IMR-90 (cell line): ENCODE data around the gene SHC4. TPM values are rescaled to one million over a fixed set of nuclear protein-coding genes. Genes with fewer than 3 reads are reported as not detected.

Experiments
- ATAC-seq: fragments of 200-7000 bp; cut with Tn5 transposase; 2 replicates; pipeline ENCODE4 v1.9.1; 2020; ENCODE audit warnings: low read depth, mild to moderate bottlenecking, moderate library complexity
- BruUV-seq: library from RNA; stranded (reverse); fragments of 400-500 nt; replicated peaks from 2 replicates; lab custom pipeline; 2021; lab: Mats Ljungman, UMichigan
- CTCF ChIA-PET: fragments of 300-600 bp; formaldehyde crosslinking; extraction: SDS; loops from one replicate; lab custom pipeline; 2021; ENCODE audit warnings: antibody characterized with exemption; lab: Yijun Ruan, JAX
- POLR2A ChIA-PET: fragments of 300-600 bp; sonication (Branson Sonifier 250); formaldehyde crosslinking; loops from one replicate; lab custom pipeline; 2022; ENCODE audit warnings: antibody characterized with exemption; ENCODE audit not compliant: unreplicated experiment; lab: Charles Lee
- DNase-seq: peaks from one replicate; pipeline ENCODE4 v3.0.0; 2013
- H2AFZ ChIP-seq: replicated peaks from 2 replicates; pipeline ENCODE3; 2013; ENCODE audit warnings: low read length, mild to moderate bottlenecking; ENCODE audit not compliant: poor library complexity
- H2AK5ac ChIP-seq: 2 replicates; pipeline ENCODE4 v1.6.1; 2013; ENCODE audit warnings: low read depth, low read length, inconsistent platforms
- H2AK9ac ChIP-seq: replicated peaks from 2 replicates; pipeline ENCODE3; 2013; ENCODE audit warnings: mild to moderate bottlenecking, low read depth, low read length, moderate library complexity; ENCODE audit not compliant: poor library complexity
- H2BK120ac ChIP-seq: 2 replicates; pipeline ENCODE4 v1.6.1; 2013; ENCODE audit warnings: low read depth, low read length, inconsistent platforms
- H2BK15ac ChIP-seq: 3 replicates; pipeline ENCODE4 v1.6.1; 2013; ENCODE audit warnings: low read depth, low read length, inconsistent platforms
- H2BK20ac ChIP-seq: 2 replicates; pipeline ENCODE4 v1.6.1; 2013; ENCODE audit warnings: low read depth, mild to moderate bottlenecking, inconsistent platforms, low read length, moderate library complexity
- H2BK5ac ChIP-seq: 2 replicates; pipeline ENCODE4 v1.6.1; 2013; ENCODE audit warnings: mild to moderate bottlenecking, low read depth, low read length, inconsistent platforms; ENCODE audit not compliant: poor library complexity, severe bottlenecking
- H3K14ac ChIP-seq: replicated peaks from 2 replicates; pipeline ENCODE4 v1.6.1; 2013; ENCODE audit warnings: low read depth, low read length, inconsistent platforms
- H3K18ac ChIP-seq: 2 replicates; pipeline ENCODE4 v1.6.1; 2013; ENCODE audit warnings: low read depth, low read length, control low read depth
- H3K23ac ChIP-seq: 2 replicates; pipeline ENCODE4 v1.6.1; 2013; ENCODE audit warnings: low read depth, low read length, inconsistent platforms
- H3K27ac ChIP-seq: 2 replicates; pipeline ENCODE4 v1.5.1; 2013; ENCODE audit warnings: mild to moderate bottlenecking, control low read depth, low read length; ENCODE audit not compliant: insufficient read depth
- H3K27me3 ChIP-seq: 2 replicates; pipeline ENCODE4 v1.6.1; 2013; ENCODE audit warnings: low read length; ENCODE audit not compliant: control insufficient read depth, insufficient read depth
- H3K36me3 ChIP-seq: 2 replicates; pipeline ENCODE4 v1.6.1; 2013; ENCODE audit warnings: low read length, mixed read lengths; ENCODE audit not compliant: control insufficient read depth, insufficient read depth
- H3K4ac ChIP-seq: 2 replicates; pipeline ENCODE4 v1.6.1; 2013; ENCODE audit warnings: low read depth, low read length, inconsistent platforms
- H3K4me1 ChIP-seq: 2 replicates; pipeline ENCODE4 v1.6.1; 2013; ENCODE audit warnings: low read length, mixed read lengths; ENCODE audit not compliant: control insufficient read depth, insufficient read depth
- H3K4me2 ChIP-seq: 2 replicates; pipeline ENCODE4 v1.6.1; 2013; ENCODE audit warnings: low read depth, mild to moderate bottlenecking, control low read depth, low read length, moderate library complexity
- H3K4me3 ChIP-seq: 2 replicates; pipeline ENCODE4 v1.5.1; 2013; ENCODE audit warnings: low read depth, mild to moderate bottlenecking, control low read depth, low read length, moderate library complexity; ENCODE audit not compliant: insufficient read depth
- H3K56ac ChIP-seq: 2 replicates; pipeline ENCODE4 v1.6.1; 2013; ENCODE audit warnings: low read length, inconsistent platforms; ENCODE audit not compliant: insufficient read depth; ENCODE audit errors: extremely low read depth
- H3K79me1 ChIP-seq, 2 experiments: 2 replicates each; pipeline ENCODE4 v1.6.1; 2013; ENCODE audit warnings: low read length in 2 of 2, inconsistent platforms in 1 of 2, low read depth in 1 of 2
- H3K9ac ChIP-seq: 2 replicates; pipeline ENCODE4 v1.6.1; 2013; ENCODE audit warnings: low read depth, low read length, control low read depth
- H3K9me1 ChIP-seq: 2 replicates; pipeline ENCODE4 v1.6.1; 2013; ENCODE audit warnings: low read length, inconsistent platforms; ENCODE audit not compliant: insufficient read depth
- H3K9me3 ChIP-seq: 2 replicates; pipeline ENCODE4 v1.6.1; 2013; ENCODE audit warnings: low read length; ENCODE audit not compliant: control insufficient read depth, insufficient read depth
- H4K20me1 ChIP-seq: 2 replicates; pipeline ENCODE4 v1.6.1; 2013; ENCODE audit warnings: low read length, inconsistent platforms; ENCODE audit not compliant: insufficient read depth
- H4K5ac ChIP-seq: 2 replicates; pipeline ENCODE4 v1.6.1; 2013; ENCODE audit warnings: mild to moderate bottlenecking, low read depth, low read length, control low read depth
- H4K8ac ChIP-seq, 2 experiments: 2 replicates each; pipeline ENCODE4 v1.6.1; 2013; ENCODE audit warnings: low read depth in 2 of 2, low read length in 2 of 2, control low read depth in 1 of 2, inconsistent platforms in 1 of 2
- H4K91ac ChIP-seq: 2 replicates; pipeline ENCODE4 v1.6.1; 2013; ENCODE audit warnings: low read depth, low read length, inconsistent platforms; ENCODE audit not compliant: insufficient read depth
- BHLHE40 ChIP-seq: fragments of 150-350 bp; IDR thresholded peaks from 2 replicates; pipeline ENCODE4 v1.6.1; 2016; ENCODE audit warnings: mild to moderate bottlenecking, low read depth, low read length
- CEBPB ChIP-seq: IDR thresholded peaks from 2 replicates; pipeline ENCODE4 v1.6.1; 2012; ENCODE audit warnings: low read depth, low read length, improper control_type of control experiment
- CHD1 ChIP-seq: IDR thresholded peaks from 2 replicates; pipeline ENCODE4 v1.6.1; 2012; ENCODE audit warnings: low read depth, low read length, improper control_type of control experiment
- CTCF ChIP-seq: conservative IDR thresholded peaks from 2 replicates; pipeline ENCODE4 v1.5.1; 2012; ENCODE audit warnings: mild to moderate bottlenecking, low read depth, low read length, improper control_type of control experiment
- ELK1 ChIP-seq: fragments of 150-350 bp; IDR thresholded peaks from 2 replicates; pipeline ENCODE4 v1.6.1; 2016; ENCODE audit warnings: low read depth, mild to moderate bottlenecking, low read length, moderate library complexity, borderline replicate concordance
- FOS ChIP-seq: fragments of 150-350 bp; IDR thresholded peaks from 2 replicates; pipeline ENCODE4 v1.6.1; 2016; ENCODE audit warnings: low read depth, low read length
- MAFK ChIP-seq: IDR thresholded peaks from 2 replicates; pipeline ENCODE4 v1.6.1; 2012; ENCODE audit warnings: low read depth, low read length, improper control_type of control experiment
- MAZ ChIP-seq: IDR thresholded peaks from 2 replicates; pipeline ENCODE4 v1.6.1; 2012; ENCODE audit warnings: low read depth, mild to moderate bottlenecking, low read length, improper control_type of control experiment, moderate library complexity, borderline replicate concordance
- MXI1 ChIP-seq: IDR thresholded peaks from 2 replicates; pipeline ENCODE4 v1.6.1; 2012; ENCODE audit warnings: low read depth, mild to moderate bottlenecking, low read length, moderate library complexity, borderline replicate concordance
- NFE2L2 ChIP-seq: fragments of 150-350 bp; IDR thresholded peaks from 2 replicates; pipeline ENCODE4 v1.6.1; 2016; ENCODE audit warnings: low read depth, mild to moderate bottlenecking, low read length
- POLR2A ChIP-seq: IDR thresholded peaks from 2 replicates; pipeline ENCODE4 v1.6.1; 2012; ENCODE audit warnings: mild to moderate bottlenecking, low read depth, low read length
- RAD21 ChIP-seq: IDR thresholded peaks from 2 replicates; pipeline ENCODE4 v1.6.1; 2012; ENCODE audit warnings: low read length, improper control_type of control experiment
- RCOR1 ChIP-seq: IDR thresholded peaks from 2 replicates; pipeline ENCODE4 v1.6.1; 2012; ENCODE audit warnings: mild to moderate bottlenecking, low read length, improper control_type of control experiment; ENCODE audit not compliant: insufficient replicate concordance
- RFX5 ChIP-seq: IDR thresholded peaks from 2 replicates; pipeline ENCODE4 v1.8.0; 2012; ENCODE audit warnings: low read depth, mild to moderate bottlenecking, low read length, moderate library complexity
- SMC3 ChIP-seq: fragments of 150-350 bp; IDR thresholded peaks from 2 replicates; pipeline ENCODE4 v1.6.1; 2016; ENCODE audit warnings: low read depth, mild to moderate bottlenecking, antibody characterized with exemption, low read length, moderate library complexity
- USF2 ChIP-seq: fragments of 150-350 bp; IDR thresholded peaks from 2 replicates; pipeline ENCODE4 v1.6.1; 2017; ENCODE audit warnings: mild to moderate bottlenecking, antibody characterized with exemption, low read length, low read depth
- WGBS, 2 experiments: methylation state at CpG; one replicate each; pipeline versions ENCODE4 v1.1.5 to v1.1.7; 2013; ENCODE audit warnings: missing lambda C conversion rate in 2 of 2; ENCODE audit not compliant: insufficient read length in 1 of 2; ENCODE audit errors: extremely low coverage in 2 of 2; 5-methylcytosine and 5-hydroxymethylcytosine counted together
- dilution Hi-C: fragments of 300-500 bp; cut with HindIII; formaldehyde crosslinking; loops from one replicate; pipeline ENCODE4 v1.14.3; 2018; ENCODE audit warnings: low sequenced_read_pairs; ENCODE audit not compliant: unreplicated experiment
- in situ Hi-C: fragments of 300-500 bp; cut with MboI; formaldehyde crosslinking; loops from 3 replicates; pipeline ENCODE4 v1.14.3; 2019; ENCODE audit warnings: low sequenced_read_pairs, inconsistent platforms, mixed read lengths
- intact Hi-C: fragments of 100-400 bp; cut with micrococcal nuclease; formaldehyde crosslinking; loops from 2 replicates; pipeline ENCODE4 v1.10.0; 2022
- polyA plus RNA-seq, 3 experiments: library from polyadenylated mRNA; depleted of rRNA; stranded (reverse); fragments of >200 nt; gene quantifications; 2 replicates each; pipeline ENCODE4 v1.2.3, GENCODE V29; 2012; ENCODE audit warnings: low replicate concordance in 1 of 3
- total RNA-seq: library from RNA; depleted of rRNA; stranded (reverse); fragments of >200 nt; gene quantifications from 2 replicates; pipeline ENCODE4 v1.2.3, GENCODE V29; 2012

SHC4 gene
- total and polyA plus RNA-seq, 2 of the 4 experiments (the other 2 are of a cell fraction) = 0.91 to 2.7 TPM

GRCh38 chr15:48955370-48955769, 8.3 kb downstream of the SHC4 start:
- Histone ChIP-seq H3K79me1 (peaks cover 8 to 43% of the 10 kb centered on the region in 2 experiments; a peak in 3 of 4 replicates), H2AFZ (no peak overlapping the region), H3K4me2 (no peak overlapping the region), H4K8ac (no peak overlapping the region), H3K18ac (no peak overlapping the region), H2BK5ac (no peak overlapping the region), H2BK120ac (no peak overlapping the region), H3K14ac (no peak overlapping the region), H2BK20ac (no peak overlapping the region), H3K9ac (no peak overlapping the region), H4K5ac (no peak overlapping the region), H3K4me3 (no peak overlapping the region), H2AK5ac (peak overlapping the region; percentile 51; the same call in 1 of the 2 replicates), H3K23ac (no peak overlapping the region), H4K20me1 (no peaks in the 10 kb centered on the region), H3K56ac (no peak overlapping the region), H3K9me1 (peaks cover 11% of the 10 kb centered on the region; the same call in 1 of the 2 replicates), H2BK15ac (0 out of 3 replicates have a peak overlapping the region, but pooled peaks have one; percentile 58), H3K4me1 (peaks cover 5% of the 10 kb centered on the region), H3K36me3 (no peaks in the 10 kb centered on the region; the same call in 1 of the 2 replicates), H3K4ac (peak overlapping the region; percentile 26; the same call in 1 of the 2 replicates), H2AK9ac (no peak overlapping the region), H3K9me3 (no peaks in the 10 kb centered on the region), H4K91ac (no peak overlapping the region), H3K27ac (no peak overlapping the region), H3K27me3 (no peaks in the 10 kb centered on the region)
- BruUV-seq = no TSS peak
- dilution Hi-C loops = no loop called here
- TF ChIP-seq ELK1 = no peak
- no peak for TF ChIP-seq RFX5
- no peak for TF ChIP-seq MAFK
- no peak for TF ChIP-seq MXI1
- TF ChIP-seq USF2 = no peak
- no peak for TF ChIP-seq CEBPB
- no peak for TF ChIP-seq NFE2L2
- TF ChIP-seq RCOR1 = no peak
- TF ChIP-seq SMC3 = no peak
- no peak for TF ChIP-seq FOS
- no peak for TF ChIP-seq CHD1
- TF ChIP-seq CTCF = no peak
- no peak for TF ChIP-seq RAD21
- TF ChIP-seq POLR2A = no peak
- no peak for TF ChIP-seq BHLHE40
- no peak for TF ChIP-seq MAZ
- ATAC-seq = no peak
- intact Hi-C loops = no loop called here
- ChIA-PET CTCF (no interaction called here), POLR2A (no interaction called here)
- in situ Hi-C loops = loop anchor here (25.0 kb wide), 1 partner anchor 593 kb away; no protein-coding TSS in a partner anchor
- 93% methylated on average over 2 of the region's 4 CpGs; no CpG with 5 or more reads in 1 of the 2 experiments for WGBS, 2 experiments
- DNase-seq = no peak
